Measurements from ENCODE around the gene IFI30.
A peak's percentile ranks its signal among the peaks of the same experiment; 100 is the strongest.

Gene IFI30

GRCh38 chr19:18197306-18197705 lies 23.7 kb downstream of the IFI30 start:
- Histone ChIP-seq H3K9me3 (no peaks in the 10 kb centered on the region), H3K36me3 (peaks cover 29% of the 10 kb centered on the region)

GRCh38 chr19:18197941-18198340 lies 24.3 kb downstream of the IFI30 start:
- no peaks in the 10 kb centered on the region for H3K9me3 ChIP-seq
- DNase-seq: no peak
- peaks cover 12% of the 10 kb centered on the region for H3K4me1 ChIP-seq

More at GRCh38 chr19:18197306-18197705, 23.7 kb downstream of the IFI30 start:
- Histone ChIP-seq H3K4me3 (ENCODE audit: low read depth, low read length) (no peak overlapping the region), H3K4me1 (peaks cover 12% of the 10 kb centered on the region), H3K27me3 (no peaks in the 10 kb centered on the region)
- TF ChIP-seq, protein P1, sequence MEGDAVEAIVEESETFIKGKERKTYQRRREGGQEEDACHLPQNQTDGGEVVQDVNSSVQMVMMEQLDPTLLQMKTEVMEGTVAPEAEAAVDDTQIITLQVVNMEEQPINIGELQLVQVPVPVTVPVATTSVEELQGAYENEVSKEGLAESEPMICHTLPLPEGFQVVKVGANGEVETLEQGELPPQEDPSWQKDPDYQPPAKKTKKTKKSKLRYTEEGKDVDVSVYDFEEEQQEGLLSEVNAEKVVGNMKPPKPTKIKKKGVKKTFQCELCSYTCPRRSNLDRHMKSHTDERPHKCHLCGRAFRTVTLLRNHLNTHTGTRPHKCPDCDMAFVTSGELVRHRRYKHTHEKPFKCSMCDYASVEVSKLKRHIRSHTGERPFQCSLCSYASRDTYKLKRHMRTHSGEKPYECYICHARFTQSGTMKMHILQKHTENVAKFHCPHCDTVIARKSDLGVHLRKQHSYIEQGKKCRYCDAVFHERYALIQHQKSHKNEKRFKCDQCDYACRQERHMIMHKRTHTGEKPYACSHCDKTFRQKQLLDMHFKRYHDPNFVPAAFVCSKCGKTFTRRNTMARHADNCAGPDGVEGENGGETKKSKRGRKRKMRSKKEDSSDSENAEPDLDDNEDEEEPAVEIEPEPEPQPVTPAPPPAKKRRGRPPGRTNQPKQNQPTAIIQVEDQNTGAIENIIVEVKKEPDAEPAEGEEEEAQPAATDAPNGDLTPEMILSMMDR (IDR thresholded peaks at IDR 0.05; ENCODE audit: low read depth, low read length): no peak
- no peak for DNase-seq

DNA sequence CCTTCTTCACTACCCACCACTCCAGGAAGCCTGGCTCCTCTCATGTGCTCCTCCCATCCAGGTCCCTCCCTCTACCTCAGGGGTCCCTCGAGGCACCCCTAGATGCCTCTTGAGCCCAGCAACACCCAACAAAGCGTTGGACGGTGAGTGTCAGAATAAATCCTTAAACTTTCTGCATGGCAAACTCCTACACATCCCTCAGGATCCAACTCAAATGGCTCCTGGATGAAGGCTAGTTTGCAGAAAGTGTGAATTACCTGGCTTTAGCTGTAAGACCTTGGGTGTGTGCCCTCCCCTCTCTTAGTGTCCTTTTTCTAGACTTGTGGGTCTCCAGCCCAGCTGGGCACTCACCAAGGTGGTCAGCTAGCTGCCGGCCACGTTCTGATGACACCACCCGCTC lies 24.8 kb downstream of the IFI30 start:
- Histone ChIP-seq H3K36me3 (peaks cover 30% of the 10 kb centered on the region), H3K9me3 (no peaks in the 10 kb centered on the region), H3K4me3 (ENCODE audit: low read depth, low read length) (no peak overlapping the region), H3K4me1 (peaks cover 12% of the 10 kb centered on the region), H3K27me3 (no peaks in the 10 kb centered on the region)
- TF ChIP-seq, protein P1 (IDR thresholded peaks at IDR 0.05; ENCODE audit: low read depth, low read length): no peak
- no peak for DNase-seq

More at GRCh38 chr19:18197941-18198340, 24.3 kb downstream of the IFI30 start:
- TF ChIP-seq, protein P1 (IDR thresholded peaks at IDR 0.05; ENCODE audit: low read depth, low read length): no peak
- Histone ChIP-seq H3K36me3 (peaks cover 30% of the 10 kb centered on the region), H3K27me3 (no peaks in the 10 kb centered on the region), H3K4me3 (ENCODE audit: low read depth, low read length) (no peak overlapping the region)

DNA sequence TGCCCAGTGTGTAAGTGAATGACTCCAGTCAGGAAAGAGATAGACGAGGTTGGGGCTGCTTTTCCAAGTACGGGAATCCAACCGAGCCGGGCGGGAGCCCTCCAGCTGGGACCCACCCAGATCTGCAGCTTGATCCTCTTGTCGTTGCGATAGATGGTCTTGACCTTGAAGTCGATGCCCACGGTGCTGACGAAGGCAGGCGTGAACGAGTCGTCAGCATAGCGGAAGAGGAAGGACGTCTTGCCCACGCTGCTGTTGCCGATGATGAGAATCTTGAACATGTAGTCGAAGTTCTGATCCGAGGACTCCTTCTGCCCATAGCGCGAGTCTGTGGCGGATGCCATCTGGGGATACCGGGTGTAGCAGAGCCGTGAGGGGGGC lies 28.8 kb downstream of the IFI30 start:
- DNase-seq: no peak
- Histone ChIP-seq H3K36me3 (peaks cover 28% of the 10 kb centered on the region), H3K4me3 (ENCODE audit: low read depth, low read length) (peak overlapping the region; percentile 67), H3K27me3 (no peaks in the 10 kb centered on the region), H3K9me3 (no peaks in the 10 kb centered on the region), H3K4me1 (no peaks in the 10 kb centered on the region)
- TF ChIP-seq, protein P1 (IDR thresholded peaks at IDR 0.05; ENCODE audit: low read depth, low read length): no peak

- peak overlapping the region; percentile 67 for H3K4me3 ChIP-seq (ENCODE audit: low read depth, low read length)
- peaks cover 27% of the 10 kb centered on the region for H3K36me3 ChIP-seq
- TF ChIP-seq, protein P1 (IDR thresholded peaks at IDR 0.05; ENCODE audit: low read depth, low read length): peak; percentile 23; the same call in 1 of the 2 replicates
- no peaks in the 10 kb centered on the region for H3K4me1 ChIP-seq
- H3K27me3 ChIP-seq: no peaks in the 10 kb centered on the region
- no peaks in the 10 kb centered on the region for H3K9me3 ChIP-seq
- DNase-seq: peak; percentile 34
Observed at GRCh38 chr19:18202778-18203407, 29.3 kb downstream of the IFI30 start.

DNA sequence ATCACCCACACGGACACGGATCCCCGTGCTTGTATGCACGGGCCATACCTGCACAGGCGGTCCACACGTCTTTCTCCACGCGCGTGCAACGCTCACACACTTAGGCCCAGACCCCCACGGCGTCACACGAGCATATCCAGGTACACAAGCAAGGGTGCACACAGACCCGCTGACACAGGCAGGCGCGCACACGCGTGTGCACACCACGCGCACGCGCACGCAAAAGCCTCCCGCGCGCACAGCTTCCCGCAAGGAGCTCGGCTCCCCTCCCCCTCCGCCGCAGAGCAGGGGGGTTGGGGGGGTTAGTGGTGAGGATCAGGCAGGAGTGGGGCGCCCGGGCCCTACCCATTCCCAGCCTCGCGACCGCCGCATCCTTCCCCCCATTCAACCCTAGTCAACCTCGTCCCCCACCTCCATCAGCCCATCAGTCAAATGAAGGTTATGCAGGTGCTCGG lies 29.8 kb downstream of the IFI30 start:
- peak; percentile 33 for DNase-seq
- H3K4me1 ChIP-seq: no peaks in the 10 kb centered on the region
- peaks cover 22% of the 10 kb centered on the region for H3K36me3 ChIP-seq
- H3K27me3 ChIP-seq: no peaks in the 10 kb centered on the region
- H3K4me3 ChIP-seq (ENCODE audit: low read depth, low read length): peak overlapping the region; percentile 67
- H3K9me3 ChIP-seq: no peaks in the 10 kb centered on the region
- TF ChIP-seq, protein P1 (IDR thresholded peaks at IDR 0.05; ENCODE audit: low read depth, low read length): no peak
